DND-41 (cell line): ENCODE data around the gene MFSD8.

Source experiments
- EZH2 ChIP-seq: IDR thresholded peaks from 3 replicates; pipeline ENCODE4 v1.6.1; 2012; ENCODE audit warnings: borderline replicate concordance, low read depth, mild to moderate bottlenecking, moderate library complexity, low read length, inconsistent platforms; ENCODE audit not compliant: severe bottlenecking
- TF ChIP-seq, protein P1 (sequence below): IDR thresholded peaks from 2 replicates; pipeline ENCODE4 v1.5.1; 2012; ENCODE audit warnings: borderline replicate concordance, low read length, moderate library complexity, mild to moderate bottlenecking; ENCODE audit not compliant: poor library complexity, severe bottlenecking; ENCODE audit errors: extremely low read depth

DNA sequence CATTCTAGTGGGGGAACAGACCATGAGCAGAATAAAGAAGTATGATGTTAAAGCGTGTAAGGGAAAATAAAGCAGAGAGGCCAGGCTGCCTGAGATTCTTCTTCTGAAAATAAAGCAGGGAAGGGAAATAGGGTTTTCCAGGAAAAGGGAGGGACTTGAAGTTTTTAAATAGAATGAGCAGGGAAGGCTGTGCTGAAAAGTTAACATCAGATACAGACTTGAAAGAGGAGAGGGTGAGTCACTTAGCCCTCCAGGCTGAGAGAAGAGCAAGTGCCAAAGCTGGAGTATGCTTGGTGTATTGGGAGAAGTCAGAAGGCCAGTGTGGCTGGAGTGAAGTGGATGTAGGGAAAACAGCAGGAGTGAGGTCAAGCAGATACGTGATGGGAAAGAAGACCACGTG is 94.3 kb downstream of the MFSD8 start:
- TF ChIP-seq, protein P1, sequence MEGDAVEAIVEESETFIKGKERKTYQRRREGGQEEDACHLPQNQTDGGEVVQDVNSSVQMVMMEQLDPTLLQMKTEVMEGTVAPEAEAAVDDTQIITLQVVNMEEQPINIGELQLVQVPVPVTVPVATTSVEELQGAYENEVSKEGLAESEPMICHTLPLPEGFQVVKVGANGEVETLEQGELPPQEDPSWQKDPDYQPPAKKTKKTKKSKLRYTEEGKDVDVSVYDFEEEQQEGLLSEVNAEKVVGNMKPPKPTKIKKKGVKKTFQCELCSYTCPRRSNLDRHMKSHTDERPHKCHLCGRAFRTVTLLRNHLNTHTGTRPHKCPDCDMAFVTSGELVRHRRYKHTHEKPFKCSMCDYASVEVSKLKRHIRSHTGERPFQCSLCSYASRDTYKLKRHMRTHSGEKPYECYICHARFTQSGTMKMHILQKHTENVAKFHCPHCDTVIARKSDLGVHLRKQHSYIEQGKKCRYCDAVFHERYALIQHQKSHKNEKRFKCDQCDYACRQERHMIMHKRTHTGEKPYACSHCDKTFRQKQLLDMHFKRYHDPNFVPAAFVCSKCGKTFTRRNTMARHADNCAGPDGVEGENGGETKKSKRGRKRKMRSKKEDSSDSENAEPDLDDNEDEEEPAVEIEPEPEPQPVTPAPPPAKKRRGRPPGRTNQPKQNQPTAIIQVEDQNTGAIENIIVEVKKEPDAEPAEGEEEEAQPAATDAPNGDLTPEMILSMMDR: no peak
- no peak for TF ChIP-seq EZH2
